ENCODE results near the gene TAB2. TPM values are rescaled to one million over a fixed set of nuclear protein-coding genes. Genes with fewer than 3 reads are reported as not detected.

The TAB2 gene
- polyA plus RNA-seq, 3 donors: 3.1 to 32.0 (median 6.0) TPM

DNA sequence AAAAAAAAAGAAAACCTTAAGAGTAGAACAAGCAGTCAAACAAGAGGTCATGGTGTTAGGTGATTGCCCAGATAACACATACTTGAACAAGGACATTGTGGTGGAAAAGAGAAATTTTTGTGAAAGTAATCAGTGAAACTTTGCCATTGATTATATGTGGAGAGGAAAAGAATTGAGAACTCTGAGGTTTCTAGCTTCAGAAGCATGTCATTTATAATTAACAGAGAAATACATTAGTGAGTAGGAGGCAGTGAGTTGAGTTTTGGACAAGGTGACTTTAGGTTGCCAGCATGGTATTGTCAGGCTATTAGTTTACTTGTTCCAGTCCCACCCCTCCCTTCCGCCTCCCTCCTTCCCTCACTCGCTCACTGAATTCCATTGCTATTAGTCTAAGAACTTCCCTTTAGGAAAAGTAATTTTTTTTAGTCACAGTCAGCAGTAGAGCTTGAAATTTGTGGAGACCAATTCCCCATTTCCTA lies 17.2 kb downstream of the TAB2 start:
- H3K9me3 Mint-ChIP-seq: no peaks in the 10 kb centered on the region
- DNase-seq: no peak
- WGBS (ENCODE audit: insufficient coverage): no CpG with 5 or more reads among the region's 2 CpGs
- peaks cover 100% of the 10 kb centered on the region for H4K20me1 ChIP-seq (ENCODE audit: insufficient read depth, low read length)
- no peak overlapping the region for H3K4me3 Mint-ChIP-seq
- H3K4me3 ChIP-seq (replicated peaks in 1 of 3; ENCODE audit: low read depth in 2 of 3, low read length in 3 of 3): no peak overlapping the region
- H3K27me3 ChIP-seq (ENCODE audit: control insufficient read depth in 2 of 2, insufficient read depth in 2 of 2, low read length in 2 of 2): no peaks in the 10 kb centered on the region
- no peaks in the 10 kb centered on the region for H3K27me3 Mint-ChIP-seq (ENCODE audit: low read depth in 3 of 3)
- H3K4me2 ChIP-seq (replicated peaks; ENCODE audit: extremely low read depth, low read length, poor library complexity, severe bottlenecking): no peak overlapping the region
- peaks cover 74% of the 10 kb centered on the region for H3K4me1 Mint-ChIP-seq
- peak overlapping the region in 1 of 2 donors; percentile 38 for H3K27ac ChIP-seq (ENCODE audit: low read depth in 1 of 2, low read length in 2 of 2)
- H3K79me2 ChIP-seq (ENCODE audit: insufficient read depth, low read length): peaks cover 100% of the 10 kb centered on the region
- no peaks in the 10 kb centered on the region for H3K9me3 ChIP-seq (replicated peaks in 1 of 2; ENCODE audit: control insufficient read depth in 1 of 2, insufficient read depth in 1 of 2, low read length in 2 of 2)
- peaks cover 39 to 51% of the 10 kb centered on the region in 2 donors for H3K4me1 ChIP-seq (ENCODE audit: control insufficient read depth in 1 of 2, insufficient read depth in 2 of 2, low read length in 2 of 2)
- intact Hi-C loops (cut with micrococcal nuclease): no loop called here
- no peak overlapping the region for H3K9ac ChIP-seq (ENCODE audit: insufficient read depth, low read length, poor library complexity, severe bottlenecking)
- H3K27ac Mint-ChIP-seq: peak overlapping the region in 6 of 7 donors; percentile 21 to 87 (median 66)
- H3K36me3 ChIP-seq (replicated peaks in 1 of 2; ENCODE audit: control insufficient read depth in 1 of 2, insufficient read depth in 2 of 2, low read length in 2 of 2): no peaks in the 10 kb centered on the region
- H3K36me3 Mint-ChIP-seq: peaks cover 0 to 3% of the 10 kb centered on the region in 2 donors
- H2AFZ ChIP-seq (ENCODE audit: insufficient read depth, low read depth, low read length, poor library complexity, severe bottlenecking): no peak overlapping the region
- TF ChIP-seq, protein P1, sequence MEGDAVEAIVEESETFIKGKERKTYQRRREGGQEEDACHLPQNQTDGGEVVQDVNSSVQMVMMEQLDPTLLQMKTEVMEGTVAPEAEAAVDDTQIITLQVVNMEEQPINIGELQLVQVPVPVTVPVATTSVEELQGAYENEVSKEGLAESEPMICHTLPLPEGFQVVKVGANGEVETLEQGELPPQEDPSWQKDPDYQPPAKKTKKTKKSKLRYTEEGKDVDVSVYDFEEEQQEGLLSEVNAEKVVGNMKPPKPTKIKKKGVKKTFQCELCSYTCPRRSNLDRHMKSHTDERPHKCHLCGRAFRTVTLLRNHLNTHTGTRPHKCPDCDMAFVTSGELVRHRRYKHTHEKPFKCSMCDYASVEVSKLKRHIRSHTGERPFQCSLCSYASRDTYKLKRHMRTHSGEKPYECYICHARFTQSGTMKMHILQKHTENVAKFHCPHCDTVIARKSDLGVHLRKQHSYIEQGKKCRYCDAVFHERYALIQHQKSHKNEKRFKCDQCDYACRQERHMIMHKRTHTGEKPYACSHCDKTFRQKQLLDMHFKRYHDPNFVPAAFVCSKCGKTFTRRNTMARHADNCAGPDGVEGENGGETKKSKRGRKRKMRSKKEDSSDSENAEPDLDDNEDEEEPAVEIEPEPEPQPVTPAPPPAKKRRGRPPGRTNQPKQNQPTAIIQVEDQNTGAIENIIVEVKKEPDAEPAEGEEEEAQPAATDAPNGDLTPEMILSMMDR (IDR thresholded peaks at IDR 0.05): no peak

DNA sequence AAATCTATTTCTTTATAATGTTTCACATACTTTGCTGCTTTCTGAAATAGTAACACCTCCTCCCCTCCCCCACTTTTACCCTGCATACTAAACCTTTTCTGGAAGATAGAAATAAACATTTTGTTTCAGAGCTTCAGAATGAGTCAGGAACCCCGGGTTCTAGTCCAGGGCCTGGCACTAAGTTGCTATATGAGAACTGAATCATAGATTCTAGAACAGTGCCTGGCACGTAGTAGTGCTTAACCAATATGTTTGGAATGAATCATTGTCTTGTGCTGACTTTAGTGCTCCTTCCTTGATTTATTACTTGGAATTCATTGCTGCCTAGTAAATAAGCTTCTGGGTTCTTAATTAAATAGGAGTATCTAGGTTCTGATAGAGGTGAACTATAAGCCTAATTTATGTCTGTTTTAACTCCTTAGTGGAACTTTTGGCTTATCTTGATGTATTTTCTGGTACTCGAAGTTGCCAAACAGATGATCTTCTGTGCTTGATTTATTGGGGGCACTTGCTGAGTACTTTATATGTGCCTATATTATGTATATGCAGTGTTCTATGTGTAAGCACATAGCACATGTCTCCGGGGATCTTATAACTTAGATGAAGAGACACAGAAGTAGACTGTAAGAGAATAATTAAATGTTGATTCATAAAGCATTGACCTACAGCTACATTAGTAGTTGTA lies 18.6 kb downstream of the TAB2 start:
- Histone ChIP-seq H3K36me3 (replicated peaks in 1 of 2; ENCODE audit: control insufficient read depth in 1 of 2, insufficient read depth in 2 of 2, low read length in 2 of 2) (no peaks in the 10 kb centered on the region), H3K9me3 (replicated peaks in 1 of 2; ENCODE audit: control insufficient read depth in 1 of 2, insufficient read depth in 1 of 2, low read length in 2 of 2) (no peaks in the 10 kb centered on the region), H3K9ac (ENCODE audit: insufficient read depth, low read length, poor library complexity, severe bottlenecking) (no peak overlapping the region), H3K27ac (ENCODE audit: low read depth in 1 of 2, low read length in 2 of 2) (peak overlapping the region in 1 of 2 donors; percentile 50), H2AFZ (ENCODE audit: insufficient read depth, low read depth, low read length, poor library complexity, severe bottlenecking) (no peak overlapping the region), H3K4me3 (replicated peaks in 1 of 3; ENCODE audit: low read depth in 2 of 3, low read length in 3 of 3) (no peak overlapping the region), H3K79me2 (ENCODE audit: insufficient read depth, low read length) (peaks cover 100% of the 10 kb centered on the region), H3K4me1 (ENCODE audit: control insufficient read depth in 1 of 2, insufficient read depth in 2 of 2, low read length in 2 of 2) (peaks cover 35 to 50% of the 10 kb centered on the region in 2 donors), H4K20me1 (ENCODE audit: insufficient read depth, low read length) (peaks cover 100% of the 10 kb centered on the region), H3K4me2 (replicated peaks; ENCODE audit: extremely low read depth, low read length, poor library complexity, severe bottlenecking) (no peak overlapping the region), H3K27me3 (ENCODE audit: control insufficient read depth in 2 of 2, insufficient read depth in 2 of 2, low read length in 2 of 2) (no peaks in the 10 kb centered on the region)
- DNase-seq: peak; percentile 54 to 85 (median 76)
- Mint-ChIP-seq H3K36me3 (peaks cover 0 to 3% of the 10 kb centered on the region in 2 donors), H3K27ac (peak overlapping the region in 5 of 7 donors; percentile 34 to 88 (median 76)), H3K4me3 (no peak overlapping the region), H3K9me3 (no peaks in the 10 kb centered on the region), H3K4me1 (peaks cover 65% of the 10 kb centered on the region), H3K27me3 (ENCODE audit: low read depth in 3 of 3) (no peaks in the 10 kb centered on the region)
- WGBS (ENCODE audit: insufficient coverage): 36% methylated on average over 2 of the region's 4 CpGs
- TF ChIP-seq, protein P1 (IDR thresholded peaks at IDR 0.05): no peak
- intact Hi-C loops (cut with micrococcal nuclease): no loop called here
